ENCODE results near the gene LRRC52. TPM values are rescaled to one million over a fixed set of nuclear protein-coding genes. Genes with fewer than 3 reads are reported as not detected.

Gene LRRC52
- total RNA-seq, 2 donors from 2014 or later, result not detected

- Histone ChIP-seq H3K9ac (ENCODE audit: low read depth in 2 of 2, low read length in 2 of 2) (no peak overlapping the region), H3K27ac (no peak overlapping the region), H3K4me3 (no peak overlapping the region), H3K9me3 (no peaks in the 10 kb centered on the region), H3K27me3 (no peaks in the 10 kb centered on the region), H3K4me1 (no peaks in the 10 kb centered on the region), H3K36me3 (no peaks in the 10 kb centered on the region)
- DNase-seq, result no peak
- intact Hi-C loops (cut with DNase I), result no loop called here
- TF ChIP-seq CTCF (IDR thresholded peaks at IDR 0.05), result no peak
Observed at GRCh38 chr1:165537356-165538109, 6.3 kb upstream of the LRRC52 start.

- Histone ChIP-seq H3K27ac (no peak overlapping the region), H3K9me3 (no peaks in the 10 kb centered on the region), H3K27me3 (no peaks in the 10 kb centered on the region), H3K9ac (ENCODE audit: low read depth in 2 of 2, low read length in 2 of 2) (no peak overlapping the region), H3K36me3 (no peaks in the 10 kb centered on the region), H3K4me1 (no peaks in the 10 kb centered on the region), H3K4me3 (no peak overlapping the region)
- no peak for TF ChIP-seq CTCF (IDR thresholded peaks at IDR 0.05)
- DNase-seq, result no peak
- intact Hi-C loops (cut with DNase I), result no loop called here
Observed at GRCh38 chr1:165539306-165539705, 4.5 kb upstream of the LRRC52 start.

GRCh38 chr1:165539908-165540307 is 3.9 kb upstream of the LRRC52 start:
- Histone ChIP-seq H3K36me3 (no peaks in the 10 kb centered on the region), H3K9me3 (no peaks in the 10 kb centered on the region), H3K27me3 (no peaks in the 10 kb centered on the region), H3K4me1 (no peaks in the 10 kb centered on the region), H3K27ac (no peak overlapping the region), H3K4me3 (no peak overlapping the region), H3K9ac (ENCODE audit: low read depth in 2 of 2, low read length in 2 of 2) (no peak overlapping the region)
- no peak for DNase-seq
- intact Hi-C loops (cut with DNase I), result no loop called here
- TF ChIP-seq CTCF (IDR thresholded peaks at IDR 0.05), result no peak

- no peak for DNase-seq
- TF ChIP-seq CTCF (IDR thresholded peaks at IDR 0.05), result no peak
- Histone ChIP-seq H3K27me3 (no peaks in the 10 kb centered on the region), H3K4me3 (no peak overlapping the region), H3K27ac (no peak overlapping the region), H3K9ac (ENCODE audit: low read depth in 2 of 2, low read length in 2 of 2) (no peak overlapping the region), H3K36me3 (no peaks in the 10 kb centered on the region), H3K4me1 (no peaks in the 10 kb centered on the region), H3K9me3 (no peaks in the 10 kb centered on the region)
- intact Hi-C loops (cut with DNase I), result no loop called here
Observed at GRCh38 chr1:165542015-165542631, 1.7 kb upstream of the LRRC52 start.

GRCh38 chr1:165542647-165543046 is 1.2 kb upstream of the LRRC52 start:
- intact Hi-C loops (cut with DNase I), result no loop called here
- TF ChIP-seq CTCF (IDR thresholded peaks at IDR 0.05), result no peak
- H3K9ac ChIP-seq (ENCODE audit: low read depth in 2 of 2, low read length in 2 of 2), result no peak overlapping the region
- DNase-seq, result no peak
- no peaks in the 10 kb centered on the region for H3K9me3 ChIP-seq
- no peak overlapping the region for H3K27ac ChIP-seq
- no peaks in the 10 kb centered on the region for H3K36me3 ChIP-seq
- no peaks in the 10 kb centered on the region for H3K4me1 ChIP-seq
- no peaks in the 10 kb centered on the region for H3K27me3 ChIP-seq
- H3K4me3 ChIP-seq, result no peak overlapping the region
